ENCODE data around the gene TSEN34. TPM values are rescaled to one million over a fixed set of nuclear protein-coding genes. Genes with fewer than 3 reads are reported as not detected.
A peak's percentile ranks its signal among the peaks of the same experiment; 100 is the strongest.

Gene TSEN34
- total RNA-seq = 100 to 1,000 TPM; 162 to 177 TPM
- polyA plus RNA-seq (ENCODE audit: insufficient read depth, low read depth, low replicate concordance) = 73.1 TPM
- long read RNA-seq, donor 1, transcript TSEN34-201 (5 exons, 2,294 nt) = minor isoform, 20 of 70 reads
- long read RNA-seq, donor 1, transcript TSEN34-203 (4 exons, 1,349 nt) = major isoform, 35 of 70 reads
- long read RNA-seq, donor 1, partial matches to known transcripts = 11 of 70 reads
- long read RNA-seq, donor 1, other reads (novel, unspliced or antisense) = 0 of 70 reads
- long read RNA-seq, donor 2, transcript TSEN34-203 (4 exons, 1,349 nt) = major isoform, 23 of 52 reads
- long read RNA-seq, donor 2, transcript TSEN34-201 (5 exons, 2,294 nt) = minor isoform, 13 of 52 reads
- long read RNA-seq, donor 2, partial matches to known transcripts = 10 of 52 reads
- long read RNA-seq, donor 2, other reads (novel, unspliced or antisense) = 0 of 52 reads

GRCh38 chr19:54191011-54191810 is at the start of gene TSEN34:
Gene TSEN34 (plus strand): TSS chr19:54191308. CDS start chr19:54191365, 57 bp downstream.
- intact Hi-C loops (cut with DNase I; ENCODE audit: low total_unique reads) = no loop called here
- DNase-seq = peak; percentile 93
- WGBS, 2 donors = 0 to 1% methylated on average over 7 to 57 of the region's 77 CpGs
- H3K4me3 ChIP-seq = peak within 1 kb of the TSS; percentile 73 to 87
- H3K36me3 ChIP-seq (ENCODE audit: low read depth, missing control alignments) = no peaks in the 10 kb centered on the region
- TF ChIP-seq CTCF (IDR thresholded peaks at IDR 0.05) (no peak), POLR2A (IDR thresholded peaks at IDR 0.05) (no peak)
- H3K27me3 ChIP-seq = no peaks in the 10 kb centered on the region
- peak within 1 kb of the TSS; percentile 97 to 100 for H3K27ac ChIP-seq
- peaks cover 20% of the 10 kb centered on the region for H3K4me1 ChIP-seq
- H3K9me3 ChIP-seq = no peaks in the 10 kb centered on the region

GRCh38 chr19:54141356-54141755 is 49.8 kb upstream of the TSEN34 start:
- H3K27ac ChIP-seq = no peak overlapping the region
- no peak for TF ChIP-seq POLR2A (IDR thresholded peaks at IDR 0.05)
- H3K27me3 ChIP-seq = no peaks in the 10 kb centered on the region
- no peaks in the 10 kb centered on the region for H3K36me3 ChIP-seq (ENCODE audit: low read depth, missing control alignments)
- no peak for DNase-seq
- H3K4me1 ChIP-seq = peaks cover 13% of the 10 kb centered on the region
- WGBS, 2 donors = 87 to 91% methylated on average over 3 of the region's 3 CpGs
- intact Hi-C loops (cut with DNase I; ENCODE audit: low total_unique reads) = no loop called here
- no peak overlapping the region for H3K4me3 ChIP-seq
- H3K9me3 ChIP-seq = no peaks in the 10 kb centered on the region

- intact Hi-C loops (cut with DNase I; ENCODE audit: low total_unique reads) = no loop called here
- Histone ChIP-seq H3K36me3 (ENCODE audit: low read depth, missing control alignments) (no peaks in the 10 kb centered on the region), H3K27me3 (no peaks in the 10 kb centered on the region), H3K9me3 (no peaks in the 10 kb centered on the region), H3K4me3 (no peak overlapping the region), H3K27ac (no peak overlapping the region), H3K4me1 (peaks cover 12% of the 10 kb centered on the region)
- 86 to 90% methylated on average over 6 to 7 of the region's 7 CpGs for WGBS, 2 donors
- TF ChIP-seq CTCF (IDR thresholded peaks at IDR 0.05) = no peak
- TF ChIP-seq POLR2A (IDR thresholded peaks at IDR 0.05) = no peak
- DNase-seq = no peak
Measured at GRCh38 chr19:54142166-54142780, 48.8 kb upstream of the TSEN34 start.

- intact Hi-C loops (cut with DNase I; ENCODE audit: low total_unique reads) = no loop called here
- no peak for DNase-seq
- Histone ChIP-seq H3K36me3 (ENCODE audit: low read depth, missing control alignments) (no peaks in the 10 kb centered on the region), H3K27me3 (no peaks in the 10 kb centered on the region), H3K4me1 (no peaks in the 10 kb centered on the region), H3K27ac (no peak overlapping the region), H3K9me3 (no peaks in the 10 kb centered on the region), H3K4me3 (no peak overlapping the region)
- 89 to 92% methylated on average over 14 to 28 of the region's 28 CpGs for WGBS, 2 donors
- TF ChIP-seq POLR2A (IDR thresholded peaks at IDR 0.05) (no peak), CTCF (IDR thresholded peaks at IDR 0.05) (no peak)
Measured at GRCh38 chr19:54145541-54146158, 45.5 kb upstream of the TSEN34 start.
